K562 (cell line): ENCODE measurements around the gene METTL6. TPM values are rescaled to one million over a fixed set of nuclear protein-coding genes. Genes with fewer than 3 reads are reported as not detected.
"Not testable (repeated sequence)": the region's sequence is repeated elsewhere in the genome, so short reads cannot be mapped to it uniquely, and the experiment has no call there.

Source experiments
- ATAC-seq: fragments of 200-7000 bp; cut with Tn5 transposase; 3 replicates; pipeline ENCODE4 v1.9.1; 2020; ENCODE audit warnings: moderate library complexity
- BruUV-seq: library from RNA; stranded (reverse); fragments of 400-500 nt; replicated peaks from 2 replicates; lab custom pipeline; 2021; lab: Mats Ljungman, UMichigan
- CTCF ChIA-PET: fragments of 300-600 bp; formaldehyde crosslinking; extraction: SDS; loops from one replicate; lab custom pipeline; 2021; ENCODE audit warnings: low intra/inter-chr PET ratio; lab: Yijun Ruan, JAX
- POLR2A ChIA-PET: fragments of 300-600, 350-650 bp; sonication (Branson Sonifier 250); formaldehyde crosslinking; extraction: SDS; loops from one replicate; lab custom pipeline; 2021; ENCODE audit warnings: antibody characterized with exemption, inconsistent platforms; lab: Yijun Ruan, JAX
- DNase-seq, 4 experiments: peaks; one replicate each; pipeline versions ENCODE4 v3.0.0 to v3.0.0-alpha.2; 2011 to 2018; ENCODE audit warnings: low spot score in 3 of 4, mixed read lengths in 3 of 4; ENCODE audit errors: extremely low read depth in 1 of 4
- FAIRE-seq: peaks from 2 replicates; lab custom pipeline; 2011; peaks lifted over from hg19 to GRCh38; lab: Jason Lieb, UNC
- H2AFZ ChIP-seq: 2 replicates; pipeline ENCODE4 v1.6.0; 2011; ENCODE audit warnings: low read depth, low read length, control low read depth, inconsistent platforms
- H3K27ac ChIP-seq: fragments of 200-600 bp; 3 replicates; pipeline ENCODE4 v1.8.0; 2011; ENCODE audit warnings: low read depth, mild to moderate bottlenecking, control low read depth, inconsistent platforms, low read length, moderate library complexity, mixed read lengths; ENCODE audit errors: extremely low read depth
- H3K27me3 ChIP-seq, 2 experiments: fragments of 300-600 bp in 1 of 2; 2 replicates in 1 of 2; 3 replicates in 1 of 2; pipeline versions ENCODE4 v1.6.0 to v1.8.0; 2011; ENCODE audit warnings: inconsistent platforms in 2 of 2, low read length in 2 of 2, mild to moderate bottlenecking in 1 of 2, mixed read lengths in 1 of 2, moderate library complexity in 1 of 2; ENCODE audit not compliant: control insufficient read depth in 2 of 2, insufficient read depth in 2 of 2
- H3K36me3 ChIP-seq: fragments of 300-600 bp; 3 replicates; pipeline ENCODE4 v1.8.0; 2011; ENCODE audit warnings: mild to moderate bottlenecking, low read length, inconsistent platforms; ENCODE audit not compliant: control insufficient read depth, insufficient read depth
- H3K4me1 ChIP-seq, 2 experiments: fragments of 200-600 bp in 1 of 2; replicated peaks in 1 of 2; 2 replicates in 1 of 2; 3 replicates in 1 of 2; pipeline versions ENCODE4 v1.5.1 to v1.8.0; 2011; ENCODE audit warnings: inconsistent platforms in 2 of 2, low read length in 2 of 2, mild to moderate bottlenecking in 1 of 2, mixed read lengths in 1 of 2, moderate library complexity in 1 of 2; ENCODE audit not compliant: control insufficient read depth in 2 of 2, insufficient read depth in 2 of 2
- H3K4me2 ChIP-seq: 2 replicates; pipeline ENCODE4 v1.6.1; 2011; ENCODE audit warnings: low read length, control low read depth, inconsistent platforms, mixed read lengths; ENCODE audit not compliant: insufficient read depth
- H3K4me3 ChIP-seq: fragments of 200-600 bp; sonication (generic), shearing (Covaris generic); 2 replicates; pipeline ENCODE4 v1.5.1; 2016; ENCODE audit warnings: control low read depth, inconsistent platforms
- H3K79me2 ChIP-seq: fragments of 200-600 bp; 3 replicates; pipeline ENCODE4 v1.8.0; 2011; ENCODE audit warnings: low read length, inconsistent platforms; ENCODE audit not compliant: control insufficient read depth, insufficient read depth
- H3K9ac ChIP-seq, 2 experiments: 2 replicates each; pipeline versions ENCODE4 v1.6.0 to v1.6.1; 2011; ENCODE audit warnings: low read depth in 2 of 2, low read length in 2 of 2, control low read depth in 1 of 2, inconsistent platforms in 1 of 2, mild to moderate bottlenecking in 1 of 2, mixed read lengths in 1 of 2; ENCODE audit not compliant: insufficient read depth in 1 of 2
- H3K9me1 ChIP-seq: one replicate; pipeline ENCODE4 v1.6.0; 2011; ENCODE audit warnings: inconsistent platforms, mild to moderate bottlenecking, low read length, moderate library complexity; ENCODE audit not compliant: control insufficient read depth, insufficient read depth
- H3K9me3 ChIP-seq: replicated peaks from 2 replicates; pipeline ENCODE4 v1.5.1; 2011; ENCODE audit warnings: low read depth, low read length, inconsistent platforms; ENCODE audit not compliant: control insufficient read depth, insufficient read depth
- H4K20me1 ChIP-seq: replicated peaks from 2 replicates; pipeline ENCODE4 v1.6.1; 2011; ENCODE audit warnings: low read length, inconsistent platforms, mixed read lengths; ENCODE audit not compliant: control insufficient read depth, insufficient read depth
- ARID1B ChIP-seq: fragments of 450-650 bp; IDR thresholded peaks from 2 replicates; pipeline ENCODE4 v1.6.1; 2016; ENCODE audit warnings: antibody characterized with exemption, mild to moderate bottlenecking, inconsistent platforms
- ASH1L ChIP-seq: fragments of 450-650 bp; IDR thresholded peaks from 2 replicates; pipeline ENCODE4 v1.6.1; 2018; ENCODE audit warnings: borderline replicate concordance, mild to moderate bottlenecking, low read depth; ENCODE audit not compliant: partially characterized antibody
- ATF7 ChIP-seq: fragments of 450-650 bp; IDR thresholded peaks from 2 replicates; pipeline ENCODE4 v1.7.1; 2014; ENCODE audit warnings: mild to moderate bottlenecking, moderate library complexity
- BHLHE40 ChIP-seq: IDR thresholded peaks from 2 replicates; pipeline ENCODE4 v1.6.1; 2011; ENCODE audit warnings: low read length, improper control_type of control experiment
- CBFA2T2 ChIP-seq: fragments of 450-650 bp; conservative IDR thresholded peaks from 2 replicates; pipeline ENCODE4 v1.6.1; 2017; ENCODE audit warnings: mild to moderate bottlenecking
- DPF2 ChIP-seq: fragments of 450-650 bp; IDR thresholded peaks from 2 replicates; pipeline ENCODE4 v1.6.1; 2016
- ESRRA ChIP-seq: fragments of 450-650 bp; IDR thresholded peaks from 2 replicates; pipeline ENCODE4 v1.6.1; 2014; ENCODE audit warnings: low read depth, mild to moderate bottlenecking, moderate library complexity, borderline replicate concordance
- FOSL1 ChIP-seq: fragments of 200-800 bp; sonication (Bioruptor generic); conservative IDR thresholded peaks from 2 replicates; pipeline ENCODE4 v1.6.1; 2016; ENCODE audit warnings: missing genetic modification characterization, missing compliant biosample characterization
- GATA2 ChIP-seq: sonication (generic); formaldehyde crosslinking; IDR thresholded peaks from 2 replicates; pipeline ENCODE4 v1.4.0; 2020; ENCODE audit warnings: mild to moderate bottlenecking, missing genetic modification reagents
- HDAC1 ChIP-seq, 2 experiments: fragments of 450-650 bp; IDR thresholded peaks; 2 replicates each; pipeline ENCODE4 v1.6.1; 2016 to 2017; ENCODE audit warnings: inconsistent platforms in 1 of 2, mild to moderate bottlenecking in 1 of 2, moderate library complexity in 1 of 2
- MEIS2 ChIP-seq: fragments of 450-650 bp; IDR thresholded peaks from 2 replicates; pipeline ENCODE4 v1.6.1; 2014; ENCODE audit warnings: mild to moderate bottlenecking; ENCODE audit not compliant: partially characterized antibody
- NFIC ChIP-seq: fragments of 450-650 bp; IDR thresholded peaks from 2 replicates; pipeline ENCODE4 v1.6.1; 2017; ENCODE audit warnings: mild to moderate bottlenecking, inconsistent platforms
- NR2C2 ChIP-seq, 2 experiments: fragments of 200-800 bp in 1 of 2; sonication (Bioruptor generic) in 1 of 2; sonication (generic) in 1 of 2; formaldehyde crosslinking in 1 of 2; IDR thresholded peaks; 2 replicates each; pipeline versions ENCODE4 v1.6.1 to v1.8.0; 2016 to 2022; ENCODE audit warnings: mild to moderate bottlenecking in 1 of 2, missing compliant biosample characterization in 1 of 2, missing genetic modification characterization in 1 of 2, missing genetic modification reagents in 1 of 2
- PKNOX1 ChIP-seq: fragments of 450-650 bp; IDR thresholded peaks from 2 replicates; pipeline ENCODE4 v1.6.1; 2016
- SMAD4 ChIP-seq: fragments of 250-450 bp; sonication (Bioruptor Pico); conservative IDR thresholded peaks from 2 replicates; pipeline ENCODE4 v1.8.0; 2021; ENCODE audit warnings: inconsistent platforms, mild to moderate bottlenecking, moderate library complexity
- SMARCE1 ChIP-seq: fragments of 450-650 bp; IDR thresholded peaks from 2 replicates; pipeline ENCODE4 v1.7.1; 2016; ENCODE audit warnings: mild to moderate bottlenecking
- SOX6 ChIP-seq: fragments of 450-650 bp; IDR thresholded peaks from 2 replicates; pipeline ENCODE4 v1.6.1; 2014; ENCODE audit warnings: mild to moderate bottlenecking
- TAL1 ChIP-seq: fragments of 450-650 bp; IDR thresholded peaks from 2 replicates; pipeline ENCODE4 v1.6.1; 2016; ENCODE audit warnings: mild to moderate bottlenecking
- TCF3 ChIP-seq: sonication (generic); formaldehyde crosslinking; IDR thresholded peaks from 2 replicates; pipeline ENCODE4 v1.4.0; 2020; ENCODE audit warnings: mild to moderate bottlenecking, missing genetic modification reagents
- TEAD1 ChIP-seq, 2 experiments: fragments of 450-650 bp in 1 of 2; sonication (generic) in 1 of 2; formaldehyde crosslinking; IDR thresholded peaks; 2 replicates each; pipeline versions ENCODE4 v1.4.0 to v1.8.0; 2020 to 2022; ENCODE audit warnings: mild to moderate bottlenecking in 2 of 2, missing genetic modification reagents in 1 of 2
- TEAD4 ChIP-seq, 2 experiments: sonication (generic) in 1 of 2; formaldehyde crosslinking in 1 of 2; IDR thresholded peaks; 2 replicates each; pipeline versions ENCODE4 v1.6.1 to v1.8.0; 2012 to 2022; ENCODE audit warnings: borderline replicate concordance in 1 of 2, inconsistent platforms in 1 of 2, low read length in 1 of 2, mild to moderate bottlenecking in 1 of 2, missing genetic modification reagents in 1 of 2
- ZKSCAN3 ChIP-seq: fragments of 250-450 bp; sonication (Bioruptor Pico); IDR thresholded peaks from 2 replicates; pipeline ENCODE4 v1.4.0; 2020
- ZNF707 ChIP-seq: fragments of 250-450 bp; sonication (Bioruptor Pico); conservative IDR thresholded peaks from 2 replicates; pipeline ENCODE4 v1.8.0; 2022; ENCODE audit warnings: inconsistent platforms, mild to moderate bottlenecking, moderate library complexity
- WGBS: fragments of 100-300 bp; shearing (Covaris generic); methylation state at CpG from one replicate; pipeline ENCODE4 v1.1.6; 2016; ENCODE audit warnings: low coverage, mixed read lengths; ENCODE audit not compliant: insufficient coverage; ENCODE audit errors: missing lambda C conversion rate; 5-methylcytosine and 5-hydroxymethylcytosine counted together
- in situ Hi-C: fragments of 300-500 bp; cut with MboI; formaldehyde crosslinking; loops from 4 replicates; pipeline ENCODE4 v1.15.0; 2018; ENCODE audit warnings: inconsistent platforms, mixed read lengths
- intact Hi-C: fragments of 100-400 bp; cut with micrococcal nuclease; formaldehyde crosslinking; loops from 2 replicates; pipeline ENCODE4 v1.14.2; 2022
- polyA plus RNA-seq, 8 experiments: library from polyadenylated mRNA; depleted of rRNA in 4 of 8; stranded (reverse) in 5 of 8; unstranded in 3 of 8; fragments of >200 nt; fragmentation: Nextera tagmentation in 2 of 8; fragmentation: Illumina TruSeq in 1 of 8; extraction: Ambion mirVana in 2 of 8; extraction: Trizol in 1 of 8; gene quantifications; 2 replicates each; pipeline versions ENCODE4 v1.2.1 to v1.2.3, GENCODE V29; 2011 to 2014; ENCODE audit warnings: inconsistent platforms in 1 of 8, missing spikeins in 1 of 8
- total RNA-seq, 7 experiments: library from RNA; depleted of rRNA in 6 of 7; stranded (reverse); fragments of >200 nt in 6 of 7; fragmentation: Illumina TruSeq in 2 of 7; extraction: Trizol in 2 of 7; gene quantifications; 2 replicates each; pipeline versions ENCODE4 v1.2.1 to v1.2.3, GENCODE V29; 2011 to 2021; ENCODE audit warnings: low replicate concordance in 1 of 7

Gene METTL6
- total and polyA plus RNA-seq, 9 of the 15 experiments (the other 6 are each of a cell fraction or from before 2014, with no cell fraction given): 18.8 to 61.5 (median 33.9) TPM

GRCh38 chr3:15367059-15367458 lies 60.3 kb downstream of the METTL6 start (continued):
- TF ChIP-seq ZNF707 (CRISPR knock-in tag): no peak
- TF ChIP-seq ATF7: no peak
- TF ChIP-seq DPF2: peak; percentile 69
- no peak for TF ChIP-seq ZKSCAN3 (CRISPR knock-in tag)
- 0 out of 2 replicates have a peak, but pooled peaks have one; percentile 6 for TF ChIP-seq GATA2 (CRISPR knock-in tag)
- 0 out of 4 replicates have a peak, but pooled peaks of 1 of the 2 experiments have one; percentile 19 for TF ChIP-seq HDAC1 (IDR thresholded peaks at IDR 0.05)
- TF ChIP-seq ASH1L: no peak
- peak; percentile 66; the same call in 1 of the 2 replicates for TF ChIP-seq SMARCE1
- TF ChIP-seq BHLHE40: no peak
- peak; percentile 83 for TF ChIP-seq FOSL1 (tag)

- not testable (repeated sequence) for H3K9me3 ChIP-seq; BruUV-seq; FAIRE-seq; TF ChIP-seq NR2C2 (CRISPR knock-in tag; IDR thresholded peaks at IDR 0.05); TEAD4 (CRISPR knock-in tag; IDR thresholded peaks at IDR 0.05; ENCODE audit: borderline replicate concordance)
- peak; percentile 75 for TF ChIP-seq CBFA2T2
- peak; percentile 55; the same call in 1 of the 2 replicates for TF ChIP-seq PKNOX1
- peak; percentile 73 for TF ChIP-seq ARID1B
- 0 out of 2 replicates have a peak, but pooled peaks have one; percentile 30 for TF ChIP-seq NR2C2 (tag; IDR thresholded peaks at IDR 0.05)
- TF ChIP-seq TEAD4 (IDR thresholded peaks at IDR 0.05; ENCODE audit: low read length): peak; percentile 44; the same call in 1 of the 2 replicates
- peak; percentile 87 for TF ChIP-seq MEIS2
- TF ChIP-seq SOX6: peak; percentile 50; the same call in 1 of the 2 replicates
- peak; percentile 22; the same call in 1 of the 2 replicates for TF ChIP-seq ESRRA
- TF ChIP-seq TCF3 (CRISPR knock-in tag): peak; percentile 50
- TF ChIP-seq NFIC: peak; percentile 41; the same call in 1 of the 2 replicates
- TF ChIP-seq ATF7: 0 out of 2 replicates have a peak, but pooled peaks have one; percentile 11
- 0 out of 4 replicates have a peak, but pooled peaks of 1 of the 2 experiments have one; percentile 10 for TF ChIP-seq TEAD1 (CRISPR knock-in tag; IDR thresholded peaks at IDR 0.05)
- TF ChIP-seq SMAD4 (CRISPR knock-in tag): peak; percentile 92
- TF ChIP-seq TAL1: peak; percentile 66
Measured at GRCh38 chr3:15364078-15364477, 63.3 kb downstream of the METTL6 start.

More at GRCh38 chr3:15364078-15364477, 63.3 kb downstream of the METTL6 start:
- H3K79me2 ChIP-seq, H3K27me3 ChIP-seq, H3K4me2 ChIP-seq, H3K27ac ChIP-seq, in situ Hi-C loops, H4K20me1 ChIP-seq, DNase-seq, H2AFZ ChIP-seq, H3K9me1 ChIP-seq, H3K4me3 ChIP-seq, H3K9ac ChIP-seq, ATAC-seq, intact Hi-C loops, H3K36me3 ChIP-seq: not testable (repeated sequence)
- CTCF ChIA-PET: interaction anchor here (0.5 kb wide), 1 partner anchor 356 kb away, joined by 3 read pairs; no protein-coding TSS in a partner anchor
- peaks cover 8 to 12% of the 10 kb centered on the region in 2 experiments; a peak in 4 of 5 replicates for H3K4me1 ChIP-seq
- POLR2A ChIA-PET: interaction anchor here (0.6 kb wide), 2 partner anchors 199 to 287 kb away, joined by 3 to 4 read pairs; no protein-coding TSS in a partner anchor
- 9% methylated on average over 6 of the region's 6 CpGs for WGBS
